Neural cell (in vitro differentiated cells): ENCODE data around the gene ULBP1. TPM values are rescaled to one million over a fixed set of nuclear protein-coding genes. Genes with fewer than 3 reads are reported as not detected.

Experiments used
- H2AFZ ChIP-seq: fragments of 200-600, 300-800 bp; sonication (generic), shearing (Covaris generic); 2 replicates; pipeline ENCODE4 v1.6.0; 2014; ENCODE audit warnings: low read depth, mild to moderate bottlenecking, antibody characterized with exemption, low read length, moderate library complexity
- H3F3A ChIP-seq: fragments of 200-600 bp; shearing (Covaris generic); 2 replicates; pipeline ENCODE4 v1.6.1; 2016; ENCODE audit warnings: mild to moderate bottlenecking, moderate library complexity, mixed read lengths, antibody characterized with exemption, low read length; ENCODE audit not compliant: insufficient read depth, poor library complexity, severe bottlenecking
- H3K27ac ChIP-seq: fragments of 200-600, 300-800 bp; sonication (generic), shearing (Covaris generic); 2 replicates; pipeline ENCODE4 v1.5.1; 2014; ENCODE audit warnings: mild to moderate bottlenecking, low read length, moderate library complexity
- H3K27me3 ChIP-seq: fragments of 300-800, 200-600 bp; sonication (generic), shearing (Covaris generic); 2 replicates; pipeline ENCODE4 v1.6.0; 2014; ENCODE audit warnings: mild to moderate bottlenecking, low read depth, low read length, moderate library complexity; ENCODE audit not compliant: insufficient read depth
- H3K36me3 ChIP-seq: fragments of 300-800, 200-600 bp; sonication (generic), shearing (Covaris generic); 2 replicates; pipeline ENCODE4 v1.5.1; 2014; ENCODE audit warnings: mild to moderate bottlenecking, antibody characterized with exemption, low read length, moderate library complexity; ENCODE audit not compliant: insufficient read depth
- H3K4me2 ChIP-seq: fragments of 300-800, 200-600 bp; sonication (generic), shearing (Covaris generic); 2 replicates; pipeline ENCODE4 v1.6.0; 2014; ENCODE audit warnings: mild to moderate bottlenecking, low read length
- H3K4me3 ChIP-seq: fragments of 300-800, 200-600 bp; sonication (generic), shearing (Covaris generic); 2 replicates; pipeline ENCODE4 v1.5.1; 2014; ENCODE audit warnings: mild to moderate bottlenecking, low read length, moderate library complexity
- H3K79me2 ChIP-seq: fragments of 200-600 bp; shearing (Covaris generic); replicated peaks from 2 replicates; pipeline ENCODE4 v1.6.0; 2014; ENCODE audit warnings: mild to moderate bottlenecking, low read length, moderate library complexity; ENCODE audit not compliant: insufficient read depth
- H3K9ac ChIP-seq: fragments of 300-800, 200-600 bp; sonication (generic), shearing (Covaris generic); 2 replicates; pipeline ENCODE4 v1.6.1; 2016; ENCODE audit warnings: mild to moderate bottlenecking, low read length, mixed read lengths
- H3K9me2 ChIP-seq: fragments of 200-600 bp; shearing (Covaris generic); 2 replicates; pipeline ENCODE4 v1.6.1; 2016; ENCODE audit warnings: mild to moderate bottlenecking, low read length, mixed read lengths; ENCODE audit not compliant: insufficient read depth
- H3K9me3 ChIP-seq: fragments of 200-600, 300-800 bp; sonication (generic), shearing (Covaris generic); 2 replicates; pipeline ENCODE4 v1.6.1; 2016; ENCODE audit warnings: mild to moderate bottlenecking, mixed run types, low read length, moderate library complexity, mixed read lengths
- H4K20me1 ChIP-seq: fragments of 200-600 bp; shearing (Covaris generic); 2 replicates; pipeline ENCODE4 v1.6.1; 2016; ENCODE audit warnings: mild to moderate bottlenecking, mixed run types; ENCODE audit not compliant: insufficient read depth
- EP300 ChIP-seq: fragments of 450-650 bp; conservative IDR thresholded peaks from 2 replicates; pipeline ENCODE4 v1.6.1; 2014; ENCODE audit warnings: antibody characterized with exemption, mild to moderate bottlenecking, moderate library complexity; ENCODE audit not compliant: poor library complexity, severe bottlenecking
- EZH2 ChIP-seq: fragments of 200-600, 300-800 bp; shearing (Covaris generic), sonication (generic); IDR thresholded peaks from 2 replicates; pipeline ENCODE4 v1.6.1; 2014; ENCODE audit warnings: antibody characterized with exemption, low read length, borderline replicate concordance, mild to moderate bottlenecking; ENCODE audit not compliant: insufficient read depth, poor library complexity, severe bottlenecking
- MXI1 ChIP-seq: fragments of 450-650 bp; conservative IDR thresholded peaks from 2 replicates; pipeline ENCODE4 v1.6.1; 2014; ENCODE audit warnings: antibody characterized with exemption, mild to moderate bottlenecking; ENCODE audit not compliant: poor library complexity, severe bottlenecking
- POLR2AphosphoS5 ChIP-seq: IDR thresholded peaks from 2 replicates; pipeline ENCODE4 v1.6.1; 2012
- RAD21 ChIP-seq: fragments of 450-650 bp; conservative IDR thresholded peaks from 2 replicates; pipeline ENCODE4 v1.6.1; 2014; ENCODE audit warnings: antibody characterized with exemption, mild to moderate bottlenecking, moderate library complexity
- SMC3 ChIP-seq: fragments of 450-650 bp; conservative IDR thresholded peaks from 2 replicates; pipeline ENCODE4 v1.6.1; 2014; ENCODE audit warnings: antibody characterized with exemption, mild to moderate bottlenecking, moderate library complexity; ENCODE audit not compliant: poor library complexity
- TAF1 ChIP-seq: IDR thresholded peaks from 2 replicates; pipeline ENCODE4 v1.6.1; 2012; ENCODE audit warnings: low read depth
- polyA plus RNA-seq: library from polyadenylated mRNA; depleted of rRNA; stranded (reverse); fragments of >200 nt; gene quantifications from 2 replicates; pipeline ENCODE4 v1.2.3, GENCODE V29; 2014
- TF ChIP-seq, protein P1 (sequence below): IDR thresholded peaks from 2 replicates; pipeline ENCODE4 v1.6.1; 2012; ENCODE audit warnings: borderline replicate concordance
- TF ChIP-seq, protein P2 (sequence below): fragments of 450-650 bp; IDR thresholded peaks from 2 replicates; pipeline ENCODE4 v1.5.1; 2014; ENCODE audit warnings: antibody characterized with exemption, mild to moderate bottlenecking, moderate library complexity; ENCODE audit not compliant: poor library complexity, severe bottlenecking

The ULBP1 gene
- polyA plus RNA-seq, 1 donor from 2014 or later = 0.22 TPM

DNA sequence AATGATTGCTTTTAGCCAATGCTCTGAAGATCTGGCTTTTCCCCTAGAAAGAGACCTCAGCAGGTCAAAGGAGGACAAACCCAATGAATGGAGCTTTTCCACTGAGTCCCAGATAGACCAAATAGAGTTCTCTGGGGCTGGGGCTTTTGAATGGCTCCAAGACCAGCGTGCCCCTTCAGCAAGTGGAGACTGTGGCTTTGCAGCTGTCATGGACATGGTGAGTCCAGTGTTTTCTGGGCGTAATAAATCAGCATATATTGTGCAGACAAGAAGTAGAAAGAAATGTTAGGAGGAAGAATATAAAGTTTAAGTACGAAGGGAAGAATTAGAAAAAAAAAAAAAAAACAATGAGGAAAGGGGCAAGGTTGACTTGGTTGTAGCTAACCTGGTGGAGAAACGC is 28.1 kb downstream of the ULBP1 start:
- H3K4me3 ChIP-seq = no peak overlapping the region
- H3K9me3 ChIP-seq = peaks cover 16% of the 10 kb centered on the region
- no peak overlapping the region for H3K9ac ChIP-seq
- no peak overlapping the region for H3K27ac ChIP-seq
- no peaks in the 10 kb centered on the region for H3K36me3 ChIP-seq
- no peak overlapping the region for H3K4me2 ChIP-seq
- no peaks in the 10 kb centered on the region for H3K9me2 ChIP-seq
- TF ChIP-seq SMC3 = no peak
- no peak for TF ChIP-seq TAF1
- TF ChIP-seq, protein P1, sequence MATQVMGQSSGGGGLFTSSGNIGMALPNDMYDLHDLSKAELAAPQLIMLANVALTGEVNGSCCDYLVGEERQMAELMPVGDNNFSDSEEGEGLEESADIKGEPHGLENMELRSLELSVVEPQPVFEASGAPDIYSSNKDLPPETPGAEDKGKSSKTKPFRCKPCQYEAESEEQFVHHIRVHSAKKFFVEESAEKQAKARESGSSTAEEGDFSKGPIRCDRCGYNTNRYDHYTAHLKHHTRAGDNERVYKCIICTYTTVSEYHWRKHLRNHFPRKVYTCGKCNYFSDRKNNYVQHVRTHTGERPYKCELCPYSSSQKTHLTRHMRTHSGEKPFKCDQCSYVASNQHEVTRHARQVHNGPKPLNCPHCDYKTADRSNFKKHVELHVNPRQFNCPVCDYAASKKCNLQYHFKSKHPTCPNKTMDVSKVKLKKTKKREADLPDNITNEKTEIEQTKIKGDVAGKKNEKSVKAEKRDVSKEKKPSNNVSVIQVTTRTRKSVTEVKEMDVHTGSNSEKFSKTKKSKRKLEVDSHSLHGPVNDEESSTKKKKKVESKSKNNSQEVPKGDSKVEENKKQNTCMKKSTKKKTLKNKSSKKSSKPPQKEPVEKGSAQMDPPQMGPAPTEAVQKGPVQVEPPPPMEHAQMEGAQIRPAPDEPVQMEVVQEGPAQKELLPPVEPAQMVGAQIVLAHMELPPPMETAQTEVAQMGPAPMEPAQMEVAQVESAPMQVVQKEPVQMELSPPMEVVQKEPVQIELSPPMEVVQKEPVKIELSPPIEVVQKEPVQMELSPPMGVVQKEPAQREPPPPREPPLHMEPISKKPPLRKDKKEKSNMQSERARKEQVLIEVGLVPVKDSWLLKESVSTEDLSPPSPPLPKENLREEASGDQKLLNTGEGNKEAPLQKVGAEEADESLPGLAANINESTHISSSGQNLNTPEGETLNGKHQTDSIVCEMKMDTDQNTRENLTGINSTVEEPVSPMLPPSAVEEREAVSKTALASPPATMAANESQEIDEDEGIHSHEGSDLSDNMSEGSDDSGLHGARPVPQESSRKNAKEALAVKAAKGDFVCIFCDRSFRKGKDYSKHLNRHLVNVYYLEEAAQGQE = no peak
- TF ChIP-seq, protein P2, sequence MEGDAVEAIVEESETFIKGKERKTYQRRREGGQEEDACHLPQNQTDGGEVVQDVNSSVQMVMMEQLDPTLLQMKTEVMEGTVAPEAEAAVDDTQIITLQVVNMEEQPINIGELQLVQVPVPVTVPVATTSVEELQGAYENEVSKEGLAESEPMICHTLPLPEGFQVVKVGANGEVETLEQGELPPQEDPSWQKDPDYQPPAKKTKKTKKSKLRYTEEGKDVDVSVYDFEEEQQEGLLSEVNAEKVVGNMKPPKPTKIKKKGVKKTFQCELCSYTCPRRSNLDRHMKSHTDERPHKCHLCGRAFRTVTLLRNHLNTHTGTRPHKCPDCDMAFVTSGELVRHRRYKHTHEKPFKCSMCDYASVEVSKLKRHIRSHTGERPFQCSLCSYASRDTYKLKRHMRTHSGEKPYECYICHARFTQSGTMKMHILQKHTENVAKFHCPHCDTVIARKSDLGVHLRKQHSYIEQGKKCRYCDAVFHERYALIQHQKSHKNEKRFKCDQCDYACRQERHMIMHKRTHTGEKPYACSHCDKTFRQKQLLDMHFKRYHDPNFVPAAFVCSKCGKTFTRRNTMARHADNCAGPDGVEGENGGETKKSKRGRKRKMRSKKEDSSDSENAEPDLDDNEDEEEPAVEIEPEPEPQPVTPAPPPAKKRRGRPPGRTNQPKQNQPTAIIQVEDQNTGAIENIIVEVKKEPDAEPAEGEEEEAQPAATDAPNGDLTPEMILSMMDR = no peak
- TF ChIP-seq RAD21 = no peak
- TF ChIP-seq POLR2AphosphoS5 = no peak
- no peak for TF ChIP-seq EP300
- TF ChIP-seq EZH2 = no peak
- no peaks in the 10 kb centered on the region for H3F3A ChIP-seq
- no peaks in the 10 kb centered on the region for H4K20me1 ChIP-seq
- H2AFZ ChIP-seq = no peak overlapping the region
- H3K79me2 ChIP-seq = no peaks in the 10 kb centered on the region
- H3K27me3 ChIP-seq = peaks cover 78% of the 10 kb centered on the region

DNA sequence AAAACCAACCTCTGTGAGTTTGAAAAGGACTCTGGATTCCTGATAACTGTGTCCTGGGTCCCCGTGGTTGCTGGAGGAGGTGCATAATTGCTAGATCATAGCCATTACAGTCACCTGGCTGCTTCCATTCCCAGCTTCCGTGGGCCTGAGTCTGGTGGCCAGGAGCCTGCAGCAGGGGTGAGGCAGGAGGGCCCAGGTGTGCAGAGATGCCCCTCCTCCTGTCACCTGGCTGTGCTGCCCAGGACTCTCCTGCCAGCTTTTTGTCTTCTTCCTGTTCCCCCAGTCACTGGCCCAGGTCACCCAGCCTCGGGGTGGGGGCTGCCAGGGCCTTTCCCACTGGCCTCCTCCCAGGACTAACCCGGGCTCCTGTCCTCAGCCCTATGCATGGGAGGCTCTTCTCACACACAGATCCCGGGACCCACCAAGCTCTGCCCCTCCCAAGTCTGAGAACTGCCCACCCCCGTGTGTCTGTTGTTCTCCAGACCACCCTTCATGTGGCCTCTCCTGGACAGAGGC is 31.6 kb downstream of the ULBP1 start:
- no peak overlapping the region for H2AFZ ChIP-seq
- H3K4me3 ChIP-seq = no peak overlapping the region
- no peaks in the 10 kb centered on the region for H3K36me3 ChIP-seq
- H3K79me2 ChIP-seq = no peaks in the 10 kb centered on the region
- H3K27ac ChIP-seq = no peak overlapping the region
- no peaks in the 10 kb centered on the region for H3K9me3 ChIP-seq
- no peaks in the 10 kb centered on the region for H3K9me2 ChIP-seq
- TF ChIP-seq MXI1 (no peak), EZH2 (no peak), POLR2AphosphoS5 (no peak), RAD21 (no peak), TAF1 (no peak), EP300 (no peak), SMC3 (no peak)
- TF ChIP-seq, protein P1 = no peak
- TF ChIP-seq, protein P2 = no peak
- H3F3A ChIP-seq = no peaks in the 10 kb centered on the region
- no peak overlapping the region for H3K9ac ChIP-seq
- H3K27me3 ChIP-seq = peaks cover 43% of the 10 kb centered on the region
- no peaks in the 10 kb centered on the region for H4K20me1 ChIP-seq
- no peak overlapping the region for H3K4me2 ChIP-seq
